ENCODE measurements around the gene FAM20B.

Gene FAM20B

GRCh38 chr1:179042087-179042486, 16.4 kb downstream of the FAM20B start:
- peaks cover 12% of the 10 kb centered on the region for H4K20me1 ChIP-seq (ENCODE audit: insufficient read depth, low read length, poor library complexity, severe bottlenecking)
- H3K9me2 ChIP-seq (replicated peaks; ENCODE audit: low read depth, low read length) = no peaks in the 10 kb centered on the region
- H3K4me1 ChIP-seq (ENCODE audit: insufficient read depth, low read length, poor library complexity, severe bottlenecking) = peaks cover 12% of the 10 kb centered on the region
- H3K9me3 ChIP-seq (ENCODE audit: insufficient read depth, low read depth, low read length) = no peaks in the 10 kb centered on the region
- no peak overlapping the region for H2AFZ ChIP-seq (ENCODE audit: low read length)
- H3K9ac ChIP-seq (ENCODE audit: low read depth, low read length, poor library complexity, severe bottlenecking) = no peak overlapping the region
- no peak for TF ChIP-seq CTCF (conservative IDR thresholded peaks at IDR 0.05; ENCODE audit: low read length)
- H3K27me3 ChIP-seq (ENCODE audit: insufficient read depth, low read length, poor library complexity, severe bottlenecking) = no peaks in the 10 kb centered on the region
- no peak overlapping the region for H3K4me3 ChIP-seq (ENCODE audit: low read length, poor library complexity, severe bottlenecking)
- peaks cover 60% of the 10 kb centered on the region for H3K79me2 ChIP-seq (ENCODE audit: insufficient read depth, low read length)
- H3K4me2 ChIP-seq (ENCODE audit: low read depth, low read length, poor library complexity, severe bottlenecking) = no peak overlapping the region
- no peaks in the 10 kb centered on the region for H3F3A ChIP-seq (ENCODE audit: low read depth)
- H3K36me3 ChIP-seq (ENCODE audit: insufficient read depth, low read length) = peaks cover 17% of the 10 kb centered on the region; the same call in 1 of the 2 replicates

GRCh38 chr1:179042700-179043099, 17.0 kb downstream of the FAM20B start:
- Histone ChIP-seq H3K79me2 (ENCODE audit: insufficient read depth, low read length) (peaks cover 58% of the 10 kb centered on the region), H3K9me2 (replicated peaks; ENCODE audit: low read depth, low read length) (no peaks in the 10 kb centered on the region), H3K27me3 (ENCODE audit: insufficient read depth, low read length, poor library complexity, severe bottlenecking) (no peaks in the 10 kb centered on the region), H3K4me3 (ENCODE audit: low read length, poor library complexity, severe bottlenecking) (no peak overlapping the region), H3F3A (ENCODE audit: low read depth) (no peaks in the 10 kb centered on the region), H3K9ac (ENCODE audit: low read depth, low read length, poor library complexity, severe bottlenecking) (no peak overlapping the region), H3K4me2 (ENCODE audit: low read depth, low read length, poor library complexity, severe bottlenecking) (no peak overlapping the region), H3K9me3 (ENCODE audit: insufficient read depth, low read depth, low read length) (no peaks in the 10 kb centered on the region), H3K4me1 (ENCODE audit: insufficient read depth, low read length, poor library complexity, severe bottlenecking) (peaks cover 17% of the 10 kb centered on the region), H3K36me3 (ENCODE audit: insufficient read depth, low read length) (peaks cover 17% of the 10 kb centered on the region; the same call in 1 of the 2 replicates), H2AFZ (ENCODE audit: low read length) (no peak overlapping the region), H4K20me1 (ENCODE audit: insufficient read depth, low read length, poor library complexity, severe bottlenecking) (peaks cover 12% of the 10 kb centered on the region)
- TF ChIP-seq EZH2phosphoT487 (IDR thresholded peaks at IDR 0.05; ENCODE audit: borderline replicate concordance) = no peak
- TF ChIP-seq CTCF (conservative IDR thresholded peaks at IDR 0.05; ENCODE audit: low read length) = no peak

- no peaks in the 10 kb centered on the region for H3K9me2 ChIP-seq (replicated peaks; ENCODE audit: low read depth, low read length)
- H3K4me2 ChIP-seq (ENCODE audit: low read depth, low read length, poor library complexity, severe bottlenecking) = no peak overlapping the region
- no peak overlapping the region for H3K4me3 ChIP-seq (ENCODE audit: low read length, poor library complexity, severe bottlenecking)
- H2AFZ ChIP-seq (ENCODE audit: low read length) = no peak overlapping the region
- peaks cover 52% of the 10 kb centered on the region for H3K79me2 ChIP-seq (ENCODE audit: insufficient read depth, low read length)
- no peaks in the 10 kb centered on the region for H3K9me3 ChIP-seq (ENCODE audit: insufficient read depth, low read depth, low read length)
- peaks cover 22% of the 10 kb centered on the region for H3K4me1 ChIP-seq (ENCODE audit: insufficient read depth, low read length, poor library complexity, severe bottlenecking)
- peaks cover 17% of the 10 kb centered on the region; the same call in 1 of the 2 replicates for H3K36me3 ChIP-seq (ENCODE audit: insufficient read depth, low read length)
- no peaks in the 10 kb centered on the region for H3K27me3 ChIP-seq (ENCODE audit: insufficient read depth, low read length, poor library complexity, severe bottlenecking)
- H3F3A ChIP-seq (ENCODE audit: low read depth) = no peaks in the 10 kb centered on the region
- peaks cover 12% of the 10 kb centered on the region for H4K20me1 ChIP-seq (ENCODE audit: insufficient read depth, low read length, poor library complexity, severe bottlenecking)
- no peak overlapping the region for H3K9ac ChIP-seq (ENCODE audit: low read depth, low read length, poor library complexity, severe bottlenecking)
- TF ChIP-seq EZH2phosphoT487 (IDR thresholded peaks at IDR 0.05; ENCODE audit: borderline replicate concordance) = no peak
- no peak for TF ChIP-seq CTCF (conservative IDR thresholded peaks at IDR 0.05; ENCODE audit: low read length)
Observed at GRCh38 chr1:179043266-179043665, 17.6 kb downstream of the FAM20B start.
